ENCODE data around the gene CINP. TPM values are rescaled to one million over a fixed set of nuclear protein-coding genes. Genes with fewer than 3 reads are reported as not detected.
"Not testable (repeated sequence)": the region's sequence is repeated elsewhere in the genome, so short reads cannot be mapped to it uniquely, and the experiment has no call there.

CINP gene
- total RNA-seq, 1 experiment from 2014 or later: 36.6 TPM

GRCh38 chr14:102304611-102305506 is 57.8 kb downstream of the CINP start, which contains the start of gene MOK:
Gene MOK (minus strand): TSS chr14:102305164. CDS start chr14:102304968, 196 bp downstream.
- POLR2A ChIA-PET: interaction anchor here (0.6 to 3.6 kb wide), 16 partner anchors 9 to 357 kb away, joined by 3 to 29 read pairs (median 4); partner anchors contain the start of gene WDR20
- intact Hi-C loops (cut with micrococcal nuclease): loop anchor here (1.0 kb wide), 1 partner anchor 70 kb away; no protein-coding TSS in a partner anchor
- peak; percentile 96 for DNase-seq (ENCODE audit: unreplicated experiment)
- no peaks in the 10 kb centered on the region for H3K9me3 Mint-ChIP-seq (ENCODE audit: unreplicated experiment)
- peak within 1 kb of the TSS; percentile 99 for H3K27ac Mint-ChIP-seq (ENCODE audit: low read depth, unreplicated experiment)
- no TSS peak for BruUV-seq (replicated peaks)
- H3K4me3 Mint-ChIP-seq (ENCODE audit: unreplicated experiment): peak within 1 kb of the TSS; percentile 87
- peaks cover 13% of the 10 kb centered on the region for H3K36me3 Mint-ChIP-seq (ENCODE audit: insufficient read depth, unreplicated experiment)
- no peak for TF ChIP-seq CTCF (IDR thresholded peaks at IDR 0.05; ENCODE audit: unreplicated experiment)
- H3K4me1 Mint-ChIP-seq (ENCODE audit: insufficient read depth, unreplicated experiment): peaks cover 7% of the 10 kb centered on the region
- H3K27me3 Mint-ChIP-seq (ENCODE audit: insufficient read depth, unreplicated experiment): no peaks in the 10 kb centered on the region
- CTCF ChIA-PET: interaction anchor here (0.6 to 1.5 kb wide), 12 partner anchors 9 to 573 kb away, joined by 3 to 4 read pairs (median 3); no protein-coding TSS in a partner anchor

- DNase-seq (ENCODE audit: unreplicated experiment): no peak
- H3K27ac Mint-ChIP-seq (ENCODE audit: low read depth, unreplicated experiment): peak overlapping the region; percentile 2
- no peak for TF ChIP-seq CTCF (IDR thresholded peaks at IDR 0.05; ENCODE audit: unreplicated experiment)
- no TSS peak for BruUV-seq (replicated peaks)
- ChIA-PET POLR2A (interaction anchor here (1.1 to 3.6 kb wide), 8 partner anchors 9 to 48 kb away, joined by 3 to 29 read pairs (median 8); no protein-coding TSS in a partner anchor), CTCF (interaction anchor here (0.6 to 1.5 kb wide), 8 partner anchors 10 to 343 kb away, joined by 3 to 5 read pairs (median 4); no protein-coding TSS in a partner anchor)
- no peaks in the 10 kb centered on the region for H3K9me3 Mint-ChIP-seq (ENCODE audit: unreplicated experiment)
- H3K4me1 Mint-ChIP-seq (ENCODE audit: insufficient read depth, unreplicated experiment): peaks cover 7% of the 10 kb centered on the region
- intact Hi-C loops (cut with micrococcal nuclease): no loop called here
- peak overlapping the region; percentile 55 for H3K4me3 Mint-ChIP-seq (ENCODE audit: unreplicated experiment)
- no peaks in the 10 kb centered on the region for H3K27me3 Mint-ChIP-seq (ENCODE audit: insufficient read depth, unreplicated experiment)
- peaks cover 13% of the 10 kb centered on the region for H3K36me3 Mint-ChIP-seq (ENCODE audit: insufficient read depth, unreplicated experiment)
Observed at GRCh38 chr14:102303664-102304063, 59.0 kb downstream of the CINP start.

GRCh38 chr14:102298303-102299070 is 64.2 kb downstream of the CINP start:
- DNase-seq (ENCODE audit: unreplicated experiment); BruUV-seq (replicated peaks); H3K4me3 Mint-ChIP-seq (ENCODE audit: unreplicated experiment); H3K36me3 Mint-ChIP-seq (ENCODE audit: insufficient read depth, unreplicated experiment); intact Hi-C loops (cut with micrococcal nuclease); H3K27ac Mint-ChIP-seq (ENCODE audit: low read depth, unreplicated experiment); H3K27me3 Mint-ChIP-seq (ENCODE audit: insufficient read depth, unreplicated experiment); POLR2A ChIA-PET; H3K9me3 Mint-ChIP-seq (ENCODE audit: unreplicated experiment): not testable (repeated sequence)
- CTCF ChIA-PET: interaction anchor here (0.8 to 1.3 kb wide), 3 partner anchors 15 to 86 kb away, joined by 3 to 6 read pairs (median 4); no protein-coding TSS in a partner anchor
- peaks cover 10% of the 10 kb centered on the region for H3K4me1 Mint-ChIP-seq (ENCODE audit: insufficient read depth, unreplicated experiment)

Other genes with a start within 250 kb of the CINP start
- gene WDR20, start 223.0 kb downstream of the CINP start, total RNA-seq (2022): 23.8 and 24.8 TPM in 2 replicates
- 61.7 and 98.9 TPM in 2 replicates for gene MOK, start 57.7 kb downstream of the CINP start, total RNA-seq (2022)
- 20.3 and 23.0 TPM in 2 replicates for gene ZNF839, start 43.1 kb downstream of the CINP start, total RNA-seq (2022)
- 18.2 and 18.4 TPM in 2 replicates for gene TECPR2, start 51 bp upstream of the CINP start, total RNA-seq (2022)
- gene ANKRD9, start 146.9 kb upstream of the CINP start, total RNA-seq (2022): 8.4 and 10.2 TPM in 2 replicates
- gene RCOR1, start 229.8 kb upstream of the CINP start, total RNA-seq (2022): 45.6 and 55.9 TPM in 2 replicates